Stimulated activated CD4-positive, alpha-beta T cell treated with anti-CD3 and anti-CD28 coated beads, Interleukin-12 subunit alpha, Interleukin-12 subunit beta, amount 100 ng/mL, for 24 hours (primary cell): Measurements from ENCODE around the gene MAPKAP1.
A peak's percentile ranks its signal among the peaks of the same experiment; 100 is the strongest.

Experiments
- DNase-seq, 2 experiments: peaks; one replicate each; pipeline ENCODE4 v3.0.0-alpha.2; 2020; ENCODE audit warnings: low read depth in 2 of 2

The MAPKAP1 gene

GRCh38 chr9:125564631-125565030 lies 142.4 kb downstream of the MAPKAP1 start:
- no peak for DNase-seq

- no peak for DNase-seq
These were observed 145.4 kb downstream of the MAPKAP1 start for GRCh38 chr9:125561509-125562148.

GRCh38 chr9:125559894-125560293 lies 147.1 kb downstream of the MAPKAP1 start:
- no peak for DNase-seq

- DNase-seq = no peak
These were observed 147.8 kb downstream of the MAPKAP1 start for GRCh38 chr9:125559194-125559593.

- DNase-seq = peak; percentile 12 to 28
These were observed 148.4 kb downstream of the MAPKAP1 start for GRCh38 chr9:125558453-125559092.

- DNase-seq = no peak
These were observed 150.8 kb downstream of the MAPKAP1 start for GRCh38 chr9:125556046-125556721.

GRCh38 chr9:125554726-125555125 lies 152.3 kb downstream of the MAPKAP1 start:
- DNase-seq = no peak

- DNase-seq = no peak
These were observed 155.2 kb downstream of the MAPKAP1 start for GRCh38 chr9:125551781-125552180.

GRCh38 chr9:125549891-125550885 lies 156.8 kb downstream of the MAPKAP1 start:
- no peak for DNase-seq

- no peak for DNase-seq
These were observed 157.5 kb downstream of the MAPKAP1 start for GRCh38 chr9:125549465-125549871.

- DNase-seq = no peak
These were observed 158.0 kb downstream of the MAPKAP1 start for GRCh38 chr9:125549039-125549438.

GRCh38 chr9:125548141-125548540 lies 158.9 kb downstream of the MAPKAP1 start:
- DNase-seq = no peak

- no peak for DNase-seq
These were observed 159.6 kb downstream of the MAPKAP1 start for GRCh38 chr9:125547368-125547767.

- DNase-seq = no peak
These were observed 161.2 kb downstream of the MAPKAP1 start for GRCh38 chr9:125545845-125546244.

GRCh38 chr9:125544988-125545651 lies 161.9 kb downstream of the MAPKAP1 start:
- no peak for DNase-seq

- no peak for DNase-seq
These were observed 162.5 kb downstream of the MAPKAP1 start for GRCh38 chr9:125544484-125544883.

- no peak for DNase-seq
These were observed 165.2 kb downstream of the MAPKAP1 start for GRCh38 chr9:125541840-125542243.

GRCh38 chr9:125540497-125540896 lies 166.5 kb downstream of the MAPKAP1 start:
- no peak for DNase-seq

GRCh38 chr9:125538092-125538473 lies 168.9 kb downstream of the MAPKAP1 start:
- no peak for DNase-seq

GRCh38 chr9:125537442-125538091 lies 169.4 kb downstream of the MAPKAP1 start:
- no peak for DNase-seq

- DNase-seq = no peak
These were observed 170.2 kb downstream of the MAPKAP1 start for GRCh38 chr9:125536776-125537175.
